K562 (cell line): Measurements from ENCODE around the gene CKLF. TPM values are rescaled to one million over a fixed set of nuclear protein-coding genes. Genes with fewer than 3 reads are reported as not detected.

Source experiments
- CBFA2T2 ChIP-seq: fragments of 450-650 bp; conservative IDR thresholded peaks from 2 replicates; pipeline ENCODE4 v1.6.1; 2017; ENCODE audit warnings: mild to moderate bottlenecking
- CXXC5 ChIP-seq: fragments of 250-450 bp; sonication (Bioruptor Pico); IDR thresholded peaks from 2 replicates; pipeline ENCODE4 v1.8.0; 2022; ENCODE audit warnings: inconsistent platforms, mild to moderate bottlenecking, moderate library complexity
- FOSL1 ChIP-seq: fragments of 200-800 bp; sonication (Bioruptor generic); conservative IDR thresholded peaks from 2 replicates; pipeline ENCODE4 v1.6.1; 2016; ENCODE audit warnings: missing genetic modification characterization, missing compliant biosample characterization
- HDAC6 ChIP-seq: IDR thresholded peaks from 2 replicates; pipeline ENCODE4 v1.6.1; 2012; ENCODE audit warnings: low read depth, mild to moderate bottlenecking, control low read depth, inconsistent platforms, low read length, moderate library complexity
- HNRNPL ChIP-seq: fragments of 200-400 bp; formaldehyde crosslinking; IDR thresholded peaks from 2 replicates; pipeline ENCODE4 v1.6.1; 2017; ENCODE audit warnings: low read depth, mild to moderate bottlenecking, low read length
- HOXB6 ChIP-seq: fragments of 250-450 bp; sonication (Bioruptor Pico); IDR thresholded peaks from 2 replicates; pipeline ENCODE4 v1.5.1; 2022; ENCODE audit warnings: mild to moderate bottlenecking, borderline replicate concordance
- NCOA4 ChIP-seq: fragments of 450-650 bp; IDR thresholded peaks from 2 replicates; pipeline ENCODE4 v1.6.1; 2018; ENCODE audit warnings: mild to moderate bottlenecking; ENCODE audit not compliant: partially characterized antibody
- NR2F6 ChIP-seq: fragments of 450-650 bp; formaldehyde crosslinking; IDR thresholded peaks from 2 replicates; pipeline ENCODE4 v1.4.0; 2020; ENCODE audit warnings: mild to moderate bottlenecking
- RAD51 ChIP-seq: fragments of 450-650 bp; IDR thresholded peaks from 2 replicates; pipeline ENCODE4 v1.7.1; 2016; ENCODE audit warnings: low read depth, mild to moderate bottlenecking, borderline replicate concordance
- SIN3A ChIP-seq, 2 experiments: fragments of 150-350 bp in 1 of 2; IDR thresholded peaks; 2 replicates each; pipeline ENCODE4 v1.6.1; 2011 to 2016; ENCODE audit warnings: borderline replicate concordance in 2 of 2, low read depth in 2 of 2, low read length in 2 of 2, mild to moderate bottlenecking in 2 of 2, moderate library complexity in 2 of 2; ENCODE audit not compliant: control insufficient read depth in 1 of 2
- SMARCA4 ChIP-seq: fragments of 450-650 bp; IDR thresholded peaks from 2 replicates; pipeline ENCODE4 v1.6.1; 2016
- SMC3 ChIP-seq: conservative IDR thresholded peaks from 2 replicates; pipeline ENCODE4 v1.6.1; 2011; ENCODE audit warnings: low read depth, low read length, improper control_type of control experiment; ENCODE audit not compliant: insufficient read depth
- TRIM24 ChIP-seq, 2 experiments: fragments of 450-650 bp; IDR thresholded peaks; 2 replicates each; pipeline ENCODE4 v1.6.1; 2016
- ZFP36 ChIP-seq: fragments of 150-350 bp; IDR thresholded peaks from 2 replicates; pipeline ENCODE4 v1.6.1; 2018; ENCODE audit warnings: low read length, low read depth; ENCODE audit not compliant: partially characterized antibody
- ZNF282 ChIP-seq: sonication (generic); formaldehyde crosslinking; IDR thresholded peaks from 2 replicates; pipeline ENCODE4 v1.8.1; 2023; ENCODE audit warnings: missing genetic modification reagents
- ZNF384 ChIP-seq: IDR thresholded peaks from 2 replicates; pipeline ENCODE4 v1.6.1; 2012; ENCODE audit warnings: low read depth, low read length, improper control_type of control experiment
- ZNF644 ChIP-seq: fragments of 200-800 bp; sonication (Bioruptor generic); IDR thresholded peaks from 2 replicates; pipeline ENCODE4 v1.6.1; 2016; ENCODE audit warnings: low read depth, missing genetic modification characterization, missing compliant biosample characterization
- polyA plus RNA-seq, 8 experiments: library from polyadenylated mRNA; depleted of rRNA in 4 of 8; stranded (reverse) in 5 of 8; unstranded in 3 of 8; fragments of >200 nt; fragmentation: Nextera tagmentation in 2 of 8; fragmentation: Illumina TruSeq in 1 of 8; extraction: Ambion mirVana in 2 of 8; extraction: Trizol in 1 of 8; gene quantifications; 2 replicates each; pipeline versions ENCODE4 v1.2.1 to v1.2.3, GENCODE V29; 2011 to 2014; ENCODE audit warnings: inconsistent platforms in 1 of 8, missing spikeins in 1 of 8
- total RNA-seq, 7 experiments: library from RNA; depleted of rRNA in 6 of 7; stranded (reverse); fragments of >200 nt in 6 of 7; fragmentation: Illumina TruSeq in 2 of 7; extraction: Trizol in 2 of 7; gene quantifications; 2 replicates each; pipeline versions ENCODE4 v1.2.1 to v1.2.3, GENCODE V29; 2011 to 2021; ENCODE audit warnings: low replicate concordance in 1 of 7
- TF ChIP-seq, protein P1 (sequence below): IDR thresholded peaks from 2 replicates; pipeline ENCODE4 v1.6.1; 2012; ENCODE audit warnings: low read depth, low read length, improper control_type of control experiment, borderline replicate concordance
- TF ChIP-seq, protein P2 (sequence below), 2 experiments: fragments of 450-650 bp in 1 of 2; sonication (generic) in 1 of 2; formaldehyde crosslinking in 1 of 2; IDR thresholded peaks; 2 replicates each; pipeline versions ENCODE4 v1.7.1 to v1.9.0; 2016 to 2022; ENCODE audit warnings: inconsistent platforms in 1 of 2, mild to moderate bottlenecking in 1 of 2, missing genetic modification reagents in 1 of 2

Gene CKLF
- total and polyA plus RNA-seq, 9 of the 15 experiments (the other 6 are each of a cell fraction or from before 2014, with no cell fraction given) = 84.8 to 322 (median 118) TPM

DNA sequence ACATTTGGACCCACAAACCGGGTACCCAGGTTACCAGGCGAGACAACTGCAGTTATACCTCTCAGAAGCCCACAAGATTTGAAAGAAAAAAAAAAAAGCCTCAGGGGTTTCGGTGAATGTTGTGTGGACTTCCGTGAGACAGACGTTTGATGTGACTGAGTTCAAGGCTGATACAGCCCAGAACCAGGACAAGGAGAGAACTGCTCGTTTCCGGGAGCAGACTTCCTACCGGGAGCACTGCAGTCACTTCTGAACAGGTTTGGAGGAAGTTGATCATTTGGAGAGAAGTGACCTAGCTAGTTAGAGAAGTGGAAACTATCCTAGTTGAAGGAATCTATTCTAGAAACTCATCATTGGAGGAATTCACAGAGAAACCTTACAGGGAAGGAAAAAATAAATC is 847 bp downstream of the CKLF start (continued):
- TF ChIP-seq, protein P1, sequence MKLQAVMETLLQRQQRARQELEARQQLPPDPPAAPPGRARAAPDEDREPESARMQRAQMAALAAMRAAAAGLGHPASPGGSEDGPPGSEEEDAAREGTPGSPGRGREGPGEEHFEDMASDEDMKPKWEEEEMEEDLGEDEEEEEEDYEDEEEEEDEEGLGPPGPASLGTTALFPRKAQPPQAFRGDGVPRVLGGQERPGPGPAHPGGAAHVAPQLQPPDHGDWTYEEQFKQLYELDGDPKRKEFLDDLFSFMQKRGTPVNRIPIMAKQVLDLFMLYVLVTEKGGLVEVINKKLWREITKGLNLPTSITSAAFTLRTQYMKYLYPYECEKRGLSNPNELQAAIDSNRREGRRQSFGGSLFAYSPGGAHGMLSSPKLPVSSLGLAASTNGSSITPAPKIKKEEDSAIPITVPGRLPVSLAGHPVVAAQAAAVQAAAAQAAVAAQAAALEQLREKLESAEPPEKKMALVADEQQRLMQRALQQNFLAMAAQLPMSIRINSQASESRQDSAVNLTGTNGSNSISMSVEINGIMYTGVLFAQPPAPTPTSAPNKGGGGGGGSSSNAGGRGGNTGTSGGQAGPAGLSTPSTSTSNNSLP = no peak
- TF ChIP-seq HDAC6 (no peak), ZNF384 (0 out of 2 replicates have a peak, but pooled peaks have one; percentile 18), NR2F6 (CRISPR knock-in tag) (no peak), FOSL1 (tag) (no peak), SIN3A (IDR thresholded peaks at IDR 0.05; ENCODE audit: borderline replicate concordance in 2 of 2, control insufficient read depth in 1 of 2, low read depth in 2 of 2, low read length in 2 of 2) (0 out of 4 replicates have a peak, but pooled peaks of 1 of the 2 experiments have one; percentile 14), ZFP36 (no peak), HOXB6 (CRISPR knock-in tag) (no peak), SMARCA4 (no peak), CXXC5 (no peak), RAD51 (no peak), SMC3 (no peak), ZNF282 (CRISPR knock-in tag) (no peak), NCOA4 (no peak), CBFA2T2 (no peak), ZNF644 (tag) (0 out of 2 replicates have a peak, but pooled peaks have one; percentile 24), TRIM24 (IDR thresholded peaks at IDR 0.05) (no peak), HNRNPL (no peak)
- TF ChIP-seq, protein P2, sequence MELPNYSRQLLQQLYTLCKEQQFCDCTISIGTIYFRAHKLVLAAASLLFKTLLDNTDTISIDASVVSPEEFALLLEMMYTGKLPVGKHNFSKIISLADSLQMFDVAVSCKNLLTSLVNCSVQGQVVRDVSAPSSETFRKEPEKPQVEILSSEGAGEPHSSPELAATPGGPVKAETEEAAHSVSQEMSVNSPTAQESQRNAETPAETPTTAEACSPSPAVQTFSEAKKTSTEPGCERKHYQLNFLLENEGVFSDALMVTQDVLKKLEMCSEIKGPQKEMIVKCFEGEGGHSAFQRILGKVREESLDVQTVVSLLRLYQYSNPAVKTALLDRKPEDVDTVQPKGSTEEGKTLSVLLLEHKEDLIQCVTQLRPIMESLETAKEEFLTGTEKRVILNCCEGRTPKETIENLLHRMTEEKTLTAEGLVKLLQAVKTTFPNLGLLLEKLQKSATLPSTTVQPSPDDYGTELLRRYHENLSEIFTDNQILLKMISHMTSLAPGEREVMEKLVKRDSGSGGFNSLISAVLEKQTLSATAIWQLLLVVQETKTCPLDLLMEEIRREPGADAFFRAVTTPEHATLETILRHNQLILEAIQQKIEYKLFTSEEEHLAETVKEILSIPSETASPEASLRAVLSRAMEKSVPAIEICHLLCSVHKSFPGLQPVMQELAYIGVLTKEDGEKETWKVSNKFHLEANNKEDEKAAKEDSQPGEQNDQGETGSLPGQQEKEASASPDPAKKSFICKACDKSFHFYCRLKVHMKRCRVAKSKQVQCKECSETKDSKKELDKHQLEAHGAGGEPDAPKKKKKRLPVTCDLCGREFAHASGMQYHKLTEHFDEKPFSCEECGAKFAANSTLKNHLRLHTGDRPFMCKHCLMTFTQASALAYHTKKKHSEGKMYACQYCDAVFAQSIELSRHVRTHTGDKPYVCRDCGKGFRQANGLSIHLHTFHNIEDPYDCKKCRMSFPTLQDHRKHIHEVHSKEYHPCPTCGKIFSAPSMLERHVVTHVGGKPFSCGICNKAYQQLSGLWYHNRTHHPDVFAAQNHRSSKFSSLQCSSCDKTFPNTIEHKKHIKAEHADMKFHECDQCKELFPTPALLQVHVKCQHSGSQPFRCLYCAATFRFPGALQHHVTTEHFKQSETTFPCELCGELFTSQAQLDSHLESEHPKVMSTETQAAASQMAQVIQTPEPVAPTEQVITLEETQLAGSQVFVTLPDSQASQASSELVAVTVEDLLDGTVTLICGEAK (IDR thresholded peaks at IDR 0.05) = peak; percentile 4; the same call in 1 of the 2 replicates
- TF ChIP-seq, protein P2 (CRISPR knock-in tag; IDR thresholded peaks at IDR 0.05) = no peak
